GM10248 (cell line): ENCODE measurements around the gene SLC25A40.

Experiments
- CTCF ChIA-PET: fragments of 300-600 bp; sonication (Branson Sonifier 250); formaldehyde crosslinking; extraction: SDS; loops from one replicate; lab custom pipeline; 2021; ENCODE audit warnings: antibody characterized with exemption; lab: Yijun Ruan, JAX
- POLR2A ChIA-PET: fragments of 350-650 bp; sonication (Branson Sonifier 250); formaldehyde crosslinking; extraction: SDS; loops from one replicate; lab custom pipeline; 2020; ENCODE audit warnings: antibody characterized with exemption; lab: Yijun Ruan, JAX
- DNase-seq: peaks from one replicate; pipeline ENCODE4 v3.0.0; 2012; ENCODE audit errors: extremely low spot score
- CTCF ChIP-seq: IDR thresholded peaks from 2 replicates; pipeline ENCODE4 v1.5.1; 2012; ENCODE audit warnings: mild to moderate bottlenecking, low read depth; ENCODE audit errors: extremely low read depth, missing control alignments, control extremely low read depth

Gene SLC25A40

DNA sequence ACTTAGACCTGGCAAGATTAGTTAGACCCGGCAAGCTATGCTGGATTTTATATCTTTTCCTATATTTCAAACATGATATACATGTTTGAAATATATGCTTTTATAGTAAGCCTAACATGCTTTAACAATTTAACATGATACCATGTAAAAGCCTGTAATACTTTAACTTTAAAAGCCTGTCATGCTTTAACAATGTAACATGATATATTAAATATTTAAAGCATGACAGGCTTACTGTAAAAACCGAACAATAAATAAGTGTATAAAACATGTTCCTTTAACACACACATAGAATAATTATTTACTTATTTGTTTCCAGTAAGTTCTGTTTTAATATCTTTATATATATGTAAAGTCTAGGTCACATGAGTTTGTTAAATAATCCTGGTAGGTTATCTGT is 65.4 kb downstream of the SLC25A40 start:
- TF ChIP-seq CTCF = no peak
- no peak for DNase-seq
- CTCF ChIA-PET = interaction anchor here (1.6 to 2.1 kb wide), 3 partner anchors 12 to 30 kb away, joined by 3 to 10 read pairs (median 4); no protein-coding TSS in a partner anchor
- POLR2A ChIA-PET = no interaction called here

DNA sequence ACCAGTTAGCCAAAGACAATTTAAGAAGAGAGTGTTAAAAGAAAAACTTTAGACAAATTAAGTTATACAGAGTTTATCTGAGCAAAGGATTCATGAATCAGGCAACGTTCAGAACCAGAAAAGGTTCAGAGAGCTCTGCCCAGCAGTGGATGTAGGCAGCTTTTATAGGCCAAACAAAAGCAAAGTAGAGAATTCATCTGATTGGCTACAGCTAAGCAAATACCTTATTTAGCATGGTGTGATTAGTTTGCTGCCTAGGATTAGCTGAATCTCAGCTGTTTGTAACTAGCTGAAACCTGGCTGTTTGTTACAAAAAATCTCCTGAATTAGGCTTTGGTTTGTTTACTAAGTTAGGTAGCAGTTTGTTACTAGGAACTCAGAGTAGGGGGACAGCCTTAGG is 66.0 kb downstream of the SLC25A40 start:
- DNase-seq = no peak
- ChIA-PET CTCF (interaction anchor here (1.6 to 2.1 kb wide), 3 partner anchors 11 to 30 kb away, joined by 3 to 10 read pairs (median 4); no protein-coding TSS in a partner anchor), POLR2A (no interaction called here)
- TF ChIP-seq CTCF = no peak

DNA sequence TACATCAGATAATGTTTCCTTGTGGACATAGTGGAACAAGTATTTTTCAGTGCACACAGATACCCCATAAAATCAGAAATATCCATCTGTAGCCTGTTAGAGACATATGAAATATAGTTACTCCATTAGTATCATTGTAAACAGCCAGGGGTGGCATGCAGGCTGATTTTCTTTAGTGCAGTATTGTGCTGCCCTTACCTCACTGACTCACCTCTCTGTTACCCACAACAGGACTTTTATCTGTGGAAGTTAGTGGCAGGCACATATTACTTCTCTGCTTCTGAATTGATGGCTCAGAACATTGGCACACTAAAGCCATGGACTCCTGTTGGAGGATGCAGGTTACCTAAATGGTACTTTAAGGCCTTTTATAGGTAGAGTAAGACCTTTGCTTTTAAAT is 70.0 kb downstream of the SLC25A40 start:
- ChIA-PET CTCF (no interaction called here), POLR2A (no interaction called here)
- TF ChIP-seq CTCF = no peak
- no peak for DNase-seq

DNA sequence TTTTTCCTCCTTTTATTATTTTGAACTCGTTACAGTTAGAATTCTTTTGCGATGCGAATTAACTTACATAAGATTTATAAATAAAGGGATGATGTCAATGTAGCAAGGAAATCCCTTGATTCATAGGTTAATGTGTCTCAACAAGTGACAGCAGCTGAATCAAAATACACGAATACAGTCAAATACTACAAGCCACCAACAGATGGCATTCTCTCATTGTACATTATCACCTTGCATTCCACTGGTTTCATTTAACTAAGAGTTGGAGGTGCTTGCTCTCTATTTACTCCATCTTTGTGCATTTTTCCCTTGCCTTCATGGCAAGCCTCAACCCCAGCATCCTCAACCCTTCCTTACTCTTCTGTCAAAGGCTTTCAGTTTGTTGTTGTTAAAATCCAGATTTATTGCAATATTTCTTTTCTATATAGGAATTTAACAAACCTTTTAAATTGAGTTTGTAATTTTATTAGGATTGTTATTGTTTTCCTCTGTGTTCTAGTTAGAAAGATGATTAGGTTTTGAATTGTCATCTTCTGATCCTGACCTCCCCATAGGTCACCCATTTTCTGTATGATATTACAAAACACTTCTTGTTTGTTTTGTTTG is 78.3 kb downstream of the SLC25A40 start:
- POLR2A ChIA-PET = no interaction called here

GRCh38 chr7:87797395-87797794 is 78.8 kb downstream of the SLC25A40 start:
- CTCF ChIA-PET = interaction anchor here (0.5 to 4.4 kb wide), 12 partner anchors 13 to 405 kb away, joined by 3 to 26 read pairs (median 4); no protein-coding TSS in a partner anchor
- DNase-seq = no peak
- POLR2A ChIA-PET = no interaction called here
- no peak for TF ChIP-seq CTCF

More for the DNA sequence above, 78.3 kb downstream of the SLC25A40 start:
- DNase-seq = peak; percentile 47
- TF ChIP-seq CTCF = peak; percentile 65
- CTCF ChIA-PET = interaction anchor here (0.5 to 4.4 kb wide), 13 partner anchors 12 to 420 kb away, joined by 3 to 26 read pairs (median 3); no protein-coding TSS in a partner anchor

DNA sequence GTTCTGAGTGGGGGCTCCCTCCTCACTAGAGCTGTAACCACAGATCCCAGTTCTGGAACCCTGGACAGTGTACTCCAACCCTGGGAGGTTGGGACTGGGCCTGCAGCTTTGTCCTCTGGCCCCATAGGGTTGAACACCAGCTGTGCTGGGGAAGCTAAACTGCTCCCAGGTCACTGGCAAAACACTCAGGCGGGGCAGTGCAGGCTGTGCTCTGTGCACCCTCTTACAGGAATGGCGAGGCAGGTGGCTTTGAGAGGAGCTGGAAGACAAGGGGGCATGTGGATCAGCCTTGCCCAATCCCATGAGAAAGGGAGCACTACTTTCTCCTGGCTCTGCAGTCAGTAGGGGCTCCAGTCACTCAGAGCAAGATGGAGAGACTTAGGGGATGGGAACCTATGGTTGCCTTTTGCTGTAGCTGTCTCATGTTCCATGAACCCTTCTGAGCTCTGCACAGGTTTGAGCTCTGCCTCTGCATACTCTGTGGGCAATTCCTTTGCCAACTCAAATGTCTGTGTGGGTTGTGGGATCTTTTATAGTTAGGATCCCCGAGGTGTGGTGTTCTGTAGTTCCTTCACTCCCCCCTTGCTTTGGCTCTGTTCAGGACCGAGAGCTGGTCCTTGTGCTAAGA is 90.7 kb downstream of the SLC25A40 start:
- DNase-seq = no peak
- POLR2A ChIA-PET = no interaction called here
- TF ChIP-seq CTCF = no peak
- CTCF ChIA-PET = interaction anchor here (0.7 to 2.7 kb wide), 5 partner anchors 9 to 329 kb away, joined by 3 to 8 read pairs (median 3); no protein-coding TSS in a partner anchor
